Thoracic aorta (tissue), 2 donors: ENCODE data around the gene FOXQ1. TPM values are rescaled to one million over a fixed set of nuclear protein-coding genes. Genes with fewer than 3 reads are reported as not detected.

Experiments used
- ATAC-seq: fragments of 150-250 bp; one replicate; pipeline ENCODE4 v1.8.0; 2017; ENCODE audit warnings: low read depth; ENCODE audit not compliant: insufficient number of reproducible peaks, low FRiP score
- DNase-seq: peaks from one replicate; pipeline ENCODE4 v3.0.0-alpha.2; 2020; ENCODE audit warnings: low spot score
- H3K27ac ChIP-seq, 2 donors: fragments of 200-600 bp; sonication (generic); 1 replicate in 1 of 2; 2 replicates in 1 of 2; pipeline ENCODE4 v1.5.1; 2016; ENCODE audit warnings: mild to moderate bottlenecking in 2 of 2, moderate library complexity in 2 of 2
- H3K27me3 ChIP-seq: fragments of 200-600 bp; sonication (generic); replicated peaks from 2 replicates; pipeline ENCODE4 v1.6.0; 2016; ENCODE audit warnings: mild to moderate bottlenecking; ENCODE audit not compliant: insufficient read depth
- H3K36me3 ChIP-seq: fragments of 200-600 bp; sonication (generic); one replicate; pipeline ENCODE4 v1.5.1; 2016
- H3K4me1 ChIP-seq, 2 donors: fragments of 200-600 bp; sonication (generic); 1 replicate in 1 of 2; 2 replicates in 1 of 2; pipeline versions ENCODE4 v1.5.1 to v1.6.0; 2016; ENCODE audit warnings: low read depth in 2 of 2, mild to moderate bottlenecking in 1 of 2; ENCODE audit not compliant: control insufficient read depth in 1 of 2
- H3K4me3 ChIP-seq: fragments of 200-600 bp; sonication (generic); 2 replicates; pipeline ENCODE4 v1.5.1; 2016; ENCODE audit warnings: mild to moderate bottlenecking
- H3K9me3 ChIP-seq: fragments of 200-600 bp; sonication (generic); 2 replicates; pipeline ENCODE4 v1.5.1; 2016
- total RNA-seq, 2 donors: library from RNA; depleted of rRNA; stranded (reverse); fragments of >200 nt; gene quantifications; one replicate each; pipeline versions ENCODE4 v1.1.0 to v1.2.3, GENCODE V29; 2016
- TF ChIP-seq, protein P1 (sequence below): fragments of 200-600 bp; sonication (generic); IDR thresholded peaks from one replicate; pipeline ENCODE4 v1.5.1; 2019; ENCODE audit warnings: antibody characterized with exemption

Gene FOXQ1
- total RNA-seq, 2 donors from 2014 or later = 5.1 TPM; not detected in 1

DNA sequence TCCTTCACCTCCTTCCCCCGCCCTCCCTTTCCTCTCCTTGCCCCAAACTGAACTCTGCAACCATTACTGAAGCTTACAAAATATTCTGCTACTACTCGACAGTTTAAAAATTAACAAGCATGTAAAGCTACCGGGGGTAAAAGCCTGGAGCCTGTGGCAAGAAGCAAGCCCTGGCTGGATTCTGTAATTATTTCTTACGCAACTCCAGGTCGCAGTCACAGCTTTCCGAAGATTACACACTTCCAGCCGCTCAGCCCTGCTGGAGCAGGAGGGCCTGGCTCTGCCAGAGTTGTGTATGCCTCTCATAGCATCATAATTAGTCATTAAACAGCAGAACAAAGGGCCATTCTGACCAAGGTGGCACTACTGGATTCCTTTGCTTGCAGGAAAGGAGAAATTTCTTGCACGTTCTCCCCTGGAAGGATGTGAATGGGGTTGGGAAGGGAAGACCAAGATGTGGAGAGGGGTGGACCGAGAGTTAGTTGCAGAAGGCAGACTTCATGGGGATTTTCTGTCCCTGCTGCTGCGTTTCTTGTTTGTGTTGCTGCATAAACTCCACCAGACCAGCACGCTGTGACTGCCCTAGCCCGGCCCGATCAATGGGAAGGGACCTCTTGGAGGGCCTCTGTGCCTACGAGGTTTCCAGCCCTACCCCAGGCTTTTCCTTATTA, 23.6 kb downstream of the FOXQ1 start:
- TF ChIP-seq, protein P1, sequence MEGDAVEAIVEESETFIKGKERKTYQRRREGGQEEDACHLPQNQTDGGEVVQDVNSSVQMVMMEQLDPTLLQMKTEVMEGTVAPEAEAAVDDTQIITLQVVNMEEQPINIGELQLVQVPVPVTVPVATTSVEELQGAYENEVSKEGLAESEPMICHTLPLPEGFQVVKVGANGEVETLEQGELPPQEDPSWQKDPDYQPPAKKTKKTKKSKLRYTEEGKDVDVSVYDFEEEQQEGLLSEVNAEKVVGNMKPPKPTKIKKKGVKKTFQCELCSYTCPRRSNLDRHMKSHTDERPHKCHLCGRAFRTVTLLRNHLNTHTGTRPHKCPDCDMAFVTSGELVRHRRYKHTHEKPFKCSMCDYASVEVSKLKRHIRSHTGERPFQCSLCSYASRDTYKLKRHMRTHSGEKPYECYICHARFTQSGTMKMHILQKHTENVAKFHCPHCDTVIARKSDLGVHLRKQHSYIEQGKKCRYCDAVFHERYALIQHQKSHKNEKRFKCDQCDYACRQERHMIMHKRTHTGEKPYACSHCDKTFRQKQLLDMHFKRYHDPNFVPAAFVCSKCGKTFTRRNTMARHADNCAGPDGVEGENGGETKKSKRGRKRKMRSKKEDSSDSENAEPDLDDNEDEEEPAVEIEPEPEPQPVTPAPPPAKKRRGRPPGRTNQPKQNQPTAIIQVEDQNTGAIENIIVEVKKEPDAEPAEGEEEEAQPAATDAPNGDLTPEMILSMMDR = no peak
- Histone ChIP-seq H3K27me3 (peaks cover 4% of the 10 kb centered on the region), H3K4me3 (no peak overlapping the region), H3K4me1 (no peaks in the 10 kb centered on the region), H3K27ac (no peak overlapping the region), H3K9me3 (no peaks in the 10 kb centered on the region), H3K36me3 (no peaks in the 10 kb centered on the region)
- DNase-seq = no peak
- no peak for ATAC-seq

DNA sequence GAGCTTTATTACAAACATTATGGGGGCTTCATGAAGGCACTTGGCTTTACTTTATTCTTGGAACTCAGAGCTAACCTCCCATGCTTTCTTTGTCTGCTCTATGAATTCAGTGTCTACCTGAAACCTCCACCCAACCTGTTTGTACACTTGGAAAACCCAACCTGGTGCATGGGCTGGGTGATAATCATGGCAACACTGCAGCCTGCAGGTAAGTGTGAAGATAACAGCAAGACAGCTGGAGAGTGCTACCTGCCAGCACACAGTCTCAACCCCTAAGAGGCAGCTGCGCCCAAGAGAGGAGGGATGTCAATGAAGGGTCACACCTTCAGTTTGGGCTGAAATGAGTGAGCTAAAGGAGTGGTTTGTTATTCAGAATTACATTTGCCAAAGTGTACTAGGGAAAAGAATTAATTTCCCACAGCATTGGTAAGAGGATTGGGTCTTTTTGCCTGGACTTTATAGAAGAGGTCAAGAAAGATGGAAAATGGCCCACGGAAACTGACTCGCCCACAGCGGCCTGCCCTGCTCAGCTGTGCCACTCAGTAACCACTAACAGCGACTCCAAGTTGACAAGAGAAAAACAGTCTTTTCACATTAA, 24.4 kb downstream of the FOXQ1 start:
- H3K9me3 ChIP-seq = no peaks in the 10 kb centered on the region
- no peak for DNase-seq
- no peak for ATAC-seq
- H3K27me3 ChIP-seq = peaks cover 4% of the 10 kb centered on the region
- TF ChIP-seq, protein P1 = no peak
- no peaks in the 10 kb centered on the region for H3K36me3 ChIP-seq
- H3K27ac ChIP-seq = no peak overlapping the region
- H3K4me1 ChIP-seq = no peaks in the 10 kb centered on the region
- H3K4me3 ChIP-seq = no peak overlapping the region

DNA sequence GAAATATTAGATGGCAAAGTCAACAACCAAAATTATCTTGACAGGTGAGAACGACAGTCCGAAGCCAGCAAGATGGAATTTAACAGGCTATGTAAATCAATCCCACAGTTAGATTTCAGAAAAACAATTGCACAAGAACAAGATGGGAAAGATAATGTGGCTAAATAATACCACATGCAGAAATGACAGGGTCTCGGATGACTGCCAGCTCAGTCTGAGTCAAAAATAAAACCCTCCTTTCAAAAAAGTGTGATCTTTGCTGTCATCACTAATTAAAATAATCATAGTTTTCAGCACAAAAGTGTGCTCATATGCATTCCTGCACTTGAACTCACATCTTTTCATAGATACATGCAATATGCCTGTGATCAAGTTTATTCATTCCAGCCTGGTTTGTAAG, 25.9 kb downstream of the FOXQ1 start:
- TF ChIP-seq, protein P1 = no peak
- Histone ChIP-seq H3K27ac (no peak overlapping the region), H3K4me1 (no peaks in the 10 kb centered on the region), H3K27me3 (peaks cover 4% of the 10 kb centered on the region), H3K4me3 (no peak overlapping the region), H3K9me3 (no peaks in the 10 kb centered on the region), H3K36me3 (no peaks in the 10 kb centered on the region)
- no peak for ATAC-seq
- no peak for DNase-seq

DNA sequence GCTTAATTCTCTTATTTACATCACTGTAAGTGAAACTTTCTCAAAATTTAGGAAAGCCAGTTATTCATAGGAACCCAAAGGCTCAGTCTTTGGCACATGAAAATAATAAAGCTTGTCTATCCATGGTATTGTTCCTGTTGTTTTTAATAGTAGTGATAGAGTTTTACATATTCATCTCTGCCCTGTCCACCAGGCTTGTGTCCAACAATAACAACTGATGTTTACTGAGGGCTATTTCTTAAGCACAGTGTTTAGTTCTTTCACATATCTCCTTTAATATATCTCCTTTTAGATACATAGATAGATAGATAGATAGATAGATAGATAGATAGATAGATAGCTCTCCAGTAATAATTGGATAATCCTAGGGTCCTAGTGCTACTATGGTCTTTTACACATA, 34.2 kb downstream of the FOXQ1 start:
- no peaks in the 10 kb centered on the region for H3K36me3 ChIP-seq
- ATAC-seq (no peak), DNase-seq (no peak)
- H3K27ac ChIP-seq = no peak overlapping the region
- H3K4me3 ChIP-seq = no peak overlapping the region
- no peaks in the 10 kb centered on the region for H3K27me3 ChIP-seq
- peaks cover 5% of the 10 kb centered on the region for H3K9me3 ChIP-seq
- TF ChIP-seq, protein P1 = no peak
- H3K4me1 ChIP-seq = no peaks in the 10 kb centered on the region

DNA sequence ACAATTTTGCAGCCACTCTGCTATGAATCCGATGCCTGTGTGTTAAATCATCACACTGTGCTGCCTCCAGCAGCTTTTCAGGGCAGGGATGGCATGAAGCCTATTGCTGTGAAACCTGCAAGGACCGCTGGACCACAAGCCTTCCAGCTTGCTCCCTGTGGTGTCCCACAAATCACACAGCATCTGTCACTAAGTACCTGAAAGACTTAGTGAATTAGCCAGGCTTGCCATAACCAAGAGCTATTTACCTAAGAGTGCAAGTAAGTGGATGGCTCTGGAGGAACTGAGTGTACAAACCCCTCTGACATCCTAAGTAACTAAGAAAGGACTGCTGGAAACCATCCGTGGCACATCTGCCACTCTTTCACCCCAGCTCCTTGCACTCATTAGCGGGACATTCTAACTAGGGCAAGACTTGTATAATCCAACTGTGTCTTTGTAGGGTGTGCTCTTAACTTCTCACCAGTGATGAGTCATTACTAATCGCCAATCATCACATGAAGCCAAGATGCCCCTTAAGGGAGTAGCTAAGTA, 34.7 kb downstream of the FOXQ1 start:
- Histone ChIP-seq H3K4me1 (no peaks in the 10 kb centered on the region), H3K36me3 (no peaks in the 10 kb centered on the region), H3K4me3 (no peak overlapping the region), H3K9me3 (peaks cover 5% of the 10 kb centered on the region), H3K27me3 (no peaks in the 10 kb centered on the region), H3K27ac (no peak overlapping the region)
- TF ChIP-seq, protein P1 = no peak
- DNase-seq (no peak), ATAC-seq (no peak)
